NB4 (cell line): Measurements from ENCODE around the gene DYTN.

Source experiments
- DNase-seq: peaks from one replicate; pipeline ENCODE4 v3.0.0; 2010; ENCODE audit warnings: low read depth
- H3K4me3 ChIP-seq: one replicate; pipeline ENCODE4 v1.5.1; 2011; ENCODE audit warnings: mild to moderate bottlenecking, low read depth, low read length, moderate library complexity
- MYC ChIP-seq: IDR thresholded peaks from 2 replicates; pipeline ENCODE4 v1.6.1; 2011; ENCODE audit warnings: low read depth, low read length
- POLR2A ChIP-seq: IDR thresholded peaks from 2 replicates; pipeline ENCODE4 v1.6.1; 2011; ENCODE audit warnings: mild to moderate bottlenecking; ENCODE audit not compliant: insufficient read length; ENCODE audit errors: extremely low read depth
- TF ChIP-seq, protein P1 (sequence below): IDR thresholded peaks from 2 replicates; pipeline ENCODE4 v1.6.1; 2011; ENCODE audit warnings: low read depth, low read length
- TF ChIP-seq, protein P2 (sequence below): IDR thresholded peaks from one replicate; pipeline ENCODE4 v1.5.1; 2012; ENCODE audit warnings: low read depth, low read length

Gene DYTN

DNA sequence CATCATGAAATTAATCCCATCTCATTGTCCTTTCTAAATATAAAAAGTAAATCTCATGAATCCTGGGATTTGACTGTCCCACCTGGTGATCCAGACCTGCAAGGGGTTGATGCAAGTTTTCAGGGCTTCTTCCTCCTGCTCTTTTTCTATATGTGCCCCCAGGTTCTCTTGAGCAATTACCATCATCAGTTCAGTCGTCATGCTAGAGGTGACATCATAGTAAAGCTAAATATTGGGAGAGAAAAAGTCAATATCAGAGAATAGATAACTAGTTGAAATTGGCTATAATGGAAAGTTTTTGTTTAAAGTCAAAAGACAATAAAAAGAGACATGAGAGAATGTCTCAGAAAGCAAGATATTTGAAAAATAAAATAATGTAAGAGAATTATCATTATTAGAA, 38.6 kb upstream of the DYTN start:
- TF ChIP-seq, protein P1, sequence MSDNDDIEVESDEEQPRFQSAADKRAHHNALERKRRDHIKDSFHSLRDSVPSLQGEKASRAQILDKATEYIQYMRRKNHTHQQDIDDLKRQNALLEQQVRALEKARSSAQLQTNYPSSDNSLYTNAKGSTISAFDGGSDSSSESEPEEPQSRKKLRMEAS = no peak
- no peak for TF ChIP-seq POLR2A
- TF ChIP-seq MYC = no peak
- TF ChIP-seq, protein P2, sequence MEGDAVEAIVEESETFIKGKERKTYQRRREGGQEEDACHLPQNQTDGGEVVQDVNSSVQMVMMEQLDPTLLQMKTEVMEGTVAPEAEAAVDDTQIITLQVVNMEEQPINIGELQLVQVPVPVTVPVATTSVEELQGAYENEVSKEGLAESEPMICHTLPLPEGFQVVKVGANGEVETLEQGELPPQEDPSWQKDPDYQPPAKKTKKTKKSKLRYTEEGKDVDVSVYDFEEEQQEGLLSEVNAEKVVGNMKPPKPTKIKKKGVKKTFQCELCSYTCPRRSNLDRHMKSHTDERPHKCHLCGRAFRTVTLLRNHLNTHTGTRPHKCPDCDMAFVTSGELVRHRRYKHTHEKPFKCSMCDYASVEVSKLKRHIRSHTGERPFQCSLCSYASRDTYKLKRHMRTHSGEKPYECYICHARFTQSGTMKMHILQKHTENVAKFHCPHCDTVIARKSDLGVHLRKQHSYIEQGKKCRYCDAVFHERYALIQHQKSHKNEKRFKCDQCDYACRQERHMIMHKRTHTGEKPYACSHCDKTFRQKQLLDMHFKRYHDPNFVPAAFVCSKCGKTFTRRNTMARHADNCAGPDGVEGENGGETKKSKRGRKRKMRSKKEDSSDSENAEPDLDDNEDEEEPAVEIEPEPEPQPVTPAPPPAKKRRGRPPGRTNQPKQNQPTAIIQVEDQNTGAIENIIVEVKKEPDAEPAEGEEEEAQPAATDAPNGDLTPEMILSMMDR = no peak
- H3K4me3 ChIP-seq = no peak overlapping the region
- DNase-seq = no peak

DNA sequence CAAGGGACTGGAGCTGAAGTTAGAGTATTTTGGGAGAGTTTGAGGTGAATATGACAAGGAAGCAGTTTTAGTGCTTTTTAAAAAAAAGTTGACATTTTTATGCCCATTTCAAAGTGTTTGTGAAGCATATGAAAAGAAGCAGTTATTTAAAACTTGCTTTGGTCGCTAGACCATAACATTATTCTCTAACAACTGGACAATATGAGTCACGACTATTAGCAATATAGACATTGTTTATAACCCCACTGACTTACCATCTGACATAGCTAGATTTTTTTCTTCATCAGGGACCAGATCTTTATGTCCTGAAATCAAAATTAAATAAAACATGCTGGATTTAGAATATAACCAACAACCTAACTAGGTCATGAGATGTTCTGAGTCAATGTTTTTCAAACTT, 22.6 kb upstream of the DYTN start:
- TF ChIP-seq POLR2A (no peak), MYC (no peak)
- TF ChIP-seq, protein P2 = no peak
- TF ChIP-seq, protein P1 = no peak
- no peak for DNase-seq
- no peak overlapping the region for H3K4me3 ChIP-seq

DNA sequence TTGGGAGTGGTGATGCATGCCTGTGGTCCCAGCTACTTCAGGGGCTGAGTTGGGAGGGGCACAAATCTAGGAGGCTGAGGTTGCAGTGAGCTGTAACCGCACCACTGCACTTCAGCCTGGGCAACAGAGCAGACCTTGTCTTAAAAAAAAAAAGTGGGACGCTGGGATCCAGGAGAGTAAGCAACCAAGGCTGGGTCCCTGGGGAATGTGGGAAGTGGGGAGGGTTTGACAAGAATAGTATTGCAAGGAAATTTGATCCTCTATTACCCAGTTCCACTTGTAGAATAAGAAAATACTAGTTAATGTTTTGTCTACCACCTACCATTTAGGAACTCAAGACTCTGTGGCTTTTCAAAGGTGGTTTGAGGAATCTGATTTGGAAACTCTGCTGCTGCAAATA, 21.1 kb upstream of the DYTN start:
- TF ChIP-seq, protein P2 = no peak
- TF ChIP-seq, protein P1 = no peak
- TF ChIP-seq MYC = no peak
- TF ChIP-seq POLR2A = no peak
- H3K4me3 ChIP-seq = no peak overlapping the region
- DNase-seq = no peak

DNA sequence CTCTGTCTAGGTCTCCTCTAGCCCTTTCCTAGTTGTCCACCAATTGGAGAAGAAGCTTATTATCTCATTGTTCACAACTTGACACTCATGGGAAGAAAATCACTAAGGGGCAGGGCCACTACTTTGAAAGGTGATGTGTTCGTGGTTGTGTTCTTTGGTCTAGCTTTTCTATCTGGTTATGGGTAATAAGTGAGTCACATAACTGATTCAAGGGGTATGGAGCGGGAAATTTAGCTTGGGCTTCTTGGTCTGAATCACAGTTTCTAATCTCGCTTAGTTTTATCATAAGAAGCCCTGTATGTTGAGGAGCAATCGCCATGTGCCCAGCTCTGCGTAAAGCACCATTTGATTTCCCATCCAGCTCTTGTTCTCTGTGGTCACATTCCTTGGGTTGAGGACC, 18.7 kb upstream of the DYTN start:
- TF ChIP-seq, protein P2 = no peak
- no peak for TF ChIP-seq POLR2A
- no peak for TF ChIP-seq MYC
- TF ChIP-seq, protein P1 = no peak
- DNase-seq = no peak
- H3K4me3 ChIP-seq = no peak overlapping the region

DNA sequence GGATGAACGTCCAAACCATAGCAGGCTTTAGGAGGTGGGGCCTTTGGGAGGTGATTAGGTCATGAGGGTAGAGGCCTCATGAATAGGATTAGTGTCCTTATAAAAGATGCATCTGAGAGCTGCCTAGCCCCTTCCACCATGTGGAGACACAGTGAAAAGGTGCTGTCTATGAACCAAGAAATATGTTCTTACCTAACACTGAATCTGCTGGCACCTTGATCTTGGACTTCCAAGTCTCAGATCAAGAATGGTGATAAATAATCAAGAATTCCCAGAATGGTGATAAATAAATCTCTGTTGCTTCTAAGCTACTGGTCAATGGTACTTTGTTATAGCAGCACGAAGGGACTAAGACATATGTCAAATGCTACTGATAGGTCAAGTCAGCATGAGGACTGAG, 15.1 kb upstream of the DYTN start:
- no peak overlapping the region for H3K4me3 ChIP-seq
- TF ChIP-seq, protein P1 = no peak
- TF ChIP-seq MYC (no peak), POLR2A (no peak)
- TF ChIP-seq, protein P2 = no peak
- no peak for DNase-seq
